ENCODE data around the gene OCEL1. TPM values are rescaled to one million over a fixed set of nuclear protein-coding genes. Genes with fewer than 3 reads are reported as not detected.

OCEL1 gene
- polyA plus RNA-seq, 2 donors = 7.9 to 12.7 TPM

DNA sequence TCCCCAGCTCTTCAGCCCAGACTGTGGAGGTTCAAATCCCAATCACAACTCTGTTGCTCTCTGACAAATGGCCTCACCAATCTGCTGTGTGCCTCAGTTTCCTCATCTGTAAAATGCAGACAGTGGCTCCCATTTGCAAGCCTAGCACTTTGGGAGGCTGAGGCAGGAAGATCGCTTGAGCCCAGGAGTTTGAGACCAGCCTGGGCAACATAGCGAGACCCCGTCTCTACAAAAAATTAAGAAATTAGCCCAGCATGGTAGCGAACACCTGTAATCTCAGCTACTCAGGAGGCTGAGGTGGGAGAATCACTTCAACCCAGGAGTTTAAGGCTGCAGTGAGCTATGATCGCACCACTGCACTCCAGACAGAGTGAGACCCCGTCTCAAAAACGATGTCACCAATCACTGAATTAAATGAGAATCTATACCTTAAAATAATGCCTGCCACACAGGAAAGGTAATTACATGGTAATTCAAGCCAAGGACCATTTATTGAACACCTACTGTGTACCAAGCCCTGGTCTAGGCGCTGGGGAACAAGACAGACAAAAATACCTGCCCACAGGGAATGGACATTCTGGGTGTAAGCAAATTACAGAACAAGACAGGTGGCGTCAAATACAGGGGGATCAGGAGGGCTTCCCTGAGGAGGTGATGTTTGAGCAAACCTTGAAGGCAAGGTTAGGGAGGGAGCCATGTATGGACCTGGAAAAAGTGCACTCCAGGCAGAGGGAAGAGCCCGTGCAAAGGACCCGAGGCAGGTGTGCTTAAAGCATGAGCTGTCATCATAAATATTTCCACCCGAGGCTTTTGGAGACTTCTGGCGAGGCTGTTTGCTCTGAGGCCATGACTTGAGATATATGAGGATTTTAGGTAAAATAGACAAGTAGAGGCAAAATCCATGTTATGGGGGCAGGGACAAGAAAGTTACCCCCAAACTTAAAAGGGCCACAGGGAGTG is 12.0 kb downstream of the OCEL1 start:
- Histone ChIP-seq H3K36me3 (ENCODE audit: control insufficient read depth in 2 of 2, insufficient read depth in 2 of 2, low read length in 1 of 2) (peaks cover 4 to 18% of the 10 kb centered on the region in 2 donors), H3K9me3 (ENCODE audit: control insufficient read depth in 2 of 2, insufficient read depth in 1 of 2, low read depth in 1 of 2, low read length in 1 of 2) (no peaks in the 10 kb centered on the region), H3K27ac (ENCODE audit: low read depth in 2 of 2, low read length in 1 of 2) (no peak overlapping the region), H3K27me3 (ENCODE audit: control insufficient read depth in 1 of 2, insufficient read depth in 2 of 2, low read length in 2 of 2) (no peaks in the 10 kb centered on the region), H3K4me3 (ENCODE audit: low read depth in 1 of 2, low read length in 2 of 2) (no peak overlapping the region), H3K4me1 (ENCODE audit: control insufficient read depth in 2 of 2, insufficient read depth in 2 of 2, low read length in 1 of 2) (peaks cover 13 to 18% of the 10 kb centered on the region in 2 donors)
- 88 to 94% methylated on average over 13 of the region's 13 CpGs for WGBS, 2 donors

DNA sequence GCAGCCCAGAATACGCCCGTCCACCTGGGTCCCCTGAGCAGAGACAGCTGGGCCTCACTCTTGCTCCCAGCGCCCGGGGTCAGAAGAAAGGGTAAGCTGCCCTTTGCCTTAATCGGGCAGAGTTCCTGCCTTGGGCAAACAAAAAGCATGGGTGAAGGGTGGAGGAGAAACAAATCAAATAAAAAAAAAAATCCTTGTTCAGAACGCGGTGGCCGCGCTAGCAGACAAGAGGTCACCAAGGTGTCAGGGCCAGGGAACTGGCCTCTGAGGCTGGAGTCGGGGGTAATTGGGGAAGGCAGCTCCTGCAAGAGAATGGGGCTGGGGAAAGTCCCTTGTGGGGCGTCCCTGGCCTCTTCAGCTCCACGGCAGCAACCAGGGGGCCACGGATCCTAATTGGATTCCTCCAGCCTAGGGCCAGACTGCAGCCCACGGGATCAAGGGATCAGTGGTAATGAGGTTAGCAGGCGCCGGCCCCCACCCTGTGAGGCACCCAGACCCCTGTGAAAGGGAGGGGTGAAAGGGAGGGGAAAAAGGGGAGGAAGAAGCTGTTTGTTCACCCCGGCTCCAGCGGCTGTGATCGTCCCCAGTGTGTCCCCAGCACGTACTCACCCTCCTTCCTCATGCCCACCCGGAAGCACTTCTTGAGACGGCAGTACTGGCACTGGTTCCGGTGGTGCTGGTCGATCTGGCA is 14.2 kb downstream of the OCEL1 start:
- Histone ChIP-seq H3K4me3 (ENCODE audit: low read depth in 1 of 2, low read length in 2 of 2) (no peak overlapping the region), H3K27me3 (ENCODE audit: control insufficient read depth in 1 of 2, insufficient read depth in 2 of 2, low read length in 2 of 2) (no peaks in the 10 kb centered on the region), H3K4me1 (ENCODE audit: control insufficient read depth in 2 of 2, insufficient read depth in 2 of 2, low read length in 1 of 2) (peaks cover 15% of the 10 kb centered on the region in 2 donors), H3K9me3 (ENCODE audit: control insufficient read depth in 2 of 2, insufficient read depth in 1 of 2, low read depth in 1 of 2, low read length in 1 of 2) (no peaks in the 10 kb centered on the region), H3K27ac (ENCODE audit: low read depth in 2 of 2, low read length in 1 of 2) (peak overlapping the region in 1 of 2 donors; percentile 45), H3K36me3 (ENCODE audit: control insufficient read depth in 2 of 2, insufficient read depth in 2 of 2, low read length in 1 of 2) (peaks cover 4 to 18% of the 10 kb centered on the region in 2 donors)
- 58 to 75% methylated on average over 24 of the region's 24 CpGs for WGBS, 2 donors

DNA sequence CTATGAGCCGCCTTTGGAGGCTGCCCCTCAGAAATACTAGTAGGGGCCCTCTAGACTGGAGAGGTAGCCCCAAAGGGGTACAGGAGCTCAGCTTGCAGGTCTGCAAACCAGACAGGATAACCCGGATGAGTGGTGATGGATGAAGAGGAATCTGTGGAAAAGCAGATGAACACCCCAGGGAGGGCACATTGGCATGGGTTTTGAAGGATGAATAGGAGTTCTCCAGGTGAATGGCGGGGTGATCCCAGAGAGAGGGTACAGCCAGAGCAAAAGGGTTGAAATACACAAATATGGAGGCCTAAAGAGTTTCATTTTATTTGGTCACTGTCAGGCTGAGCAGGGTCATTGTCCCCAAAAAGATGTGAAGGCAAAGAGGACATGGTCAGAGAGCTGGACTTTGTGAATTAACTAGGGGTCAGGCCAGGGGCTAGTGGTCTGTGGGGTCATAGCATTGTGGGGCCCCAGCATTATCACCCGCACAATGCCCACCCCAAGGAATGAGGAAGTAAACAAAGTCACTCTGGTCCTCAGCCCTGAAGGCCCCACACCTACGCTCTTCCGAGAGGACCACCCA is 14.9 kb downstream of the OCEL1 start:
- Histone ChIP-seq H3K9me3 (ENCODE audit: control insufficient read depth in 2 of 2, insufficient read depth in 1 of 2, low read depth in 1 of 2, low read length in 1 of 2) (no peaks in the 10 kb centered on the region), H3K27ac (ENCODE audit: low read depth in 2 of 2, low read length in 1 of 2) (peak overlapping the region in 1 of 2 donors; percentile 60), H3K27me3 (ENCODE audit: control insufficient read depth in 1 of 2, insufficient read depth in 2 of 2, low read length in 2 of 2) (no peaks in the 10 kb centered on the region), H3K4me1 (ENCODE audit: control insufficient read depth in 2 of 2, insufficient read depth in 2 of 2, low read length in 1 of 2) (peaks cover 14 to 15% of the 10 kb centered on the region in 2 donors), H3K36me3 (ENCODE audit: control insufficient read depth in 2 of 2, insufficient read depth in 2 of 2, low read length in 1 of 2) (peaks cover 4 to 18% of the 10 kb centered on the region in 2 donors), H3K4me3 (ENCODE audit: low read depth in 1 of 2, low read length in 2 of 2) (no peak overlapping the region)
- WGBS, 2 donors = 94 to 96% methylated on average over 6 of the region's 6 CpGs

DNA sequence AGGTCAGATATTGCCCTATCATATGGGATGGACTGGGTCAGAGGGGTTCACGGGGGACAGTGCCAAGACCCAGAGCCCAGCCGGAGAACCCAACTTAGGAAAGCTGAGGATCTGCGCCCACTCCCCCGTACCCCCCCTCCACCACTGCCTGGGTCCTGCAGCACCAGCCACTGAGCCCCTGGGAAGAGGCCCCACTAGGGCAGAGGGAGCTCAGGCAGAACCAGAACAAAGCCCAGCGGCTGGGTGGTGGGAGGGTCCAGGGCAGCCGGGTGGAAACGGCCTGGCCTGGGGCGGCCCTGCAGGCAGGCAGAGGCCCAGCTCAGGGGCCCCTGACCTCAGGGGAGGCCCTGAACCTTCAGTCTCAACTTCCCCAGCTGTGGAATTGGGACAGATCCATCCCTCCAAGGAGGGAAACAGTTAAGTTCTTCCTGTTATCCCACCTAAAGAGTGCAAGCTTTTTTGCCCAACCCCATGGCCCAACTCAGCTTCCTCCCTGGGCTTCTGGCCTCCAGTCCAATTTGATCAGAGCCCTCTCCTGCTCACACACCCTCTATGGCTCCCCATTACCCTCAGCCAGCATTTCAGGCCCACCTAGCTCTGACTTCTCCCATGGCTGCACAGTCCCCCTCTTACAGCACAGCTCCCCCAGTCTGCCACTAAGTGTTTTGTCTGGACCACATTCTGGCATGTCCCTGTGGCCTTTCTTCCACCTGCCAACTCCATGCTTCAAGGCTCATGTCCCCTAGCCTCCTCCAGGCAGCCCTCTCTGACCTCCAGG is 16.6 kb downstream of the OCEL1 start:
- Histone ChIP-seq H3K4me3 (ENCODE audit: low read depth in 1 of 2, low read length in 2 of 2) (peak overlapping the region; percentile 91 to 94), H3K36me3 (ENCODE audit: control insufficient read depth in 2 of 2, insufficient read depth in 2 of 2, low read length in 1 of 2) (peaks cover 4 to 12% of the 10 kb centered on the region in 2 donors), H3K4me1 (ENCODE audit: control insufficient read depth in 2 of 2, insufficient read depth in 2 of 2, low read length in 1 of 2) (peaks cover 15% of the 10 kb centered on the region in 2 donors), H3K9me3 (ENCODE audit: control insufficient read depth in 2 of 2, insufficient read depth in 1 of 2, low read depth in 1 of 2, low read length in 1 of 2) (no peaks in the 10 kb centered on the region), H3K27me3 (ENCODE audit: control insufficient read depth in 1 of 2, insufficient read depth in 2 of 2, low read length in 2 of 2) (no peaks in the 10 kb centered on the region), H3K27ac (ENCODE audit: low read depth in 2 of 2, low read length in 1 of 2) (peak overlapping the region; percentile 83 to 95)
- WGBS, 2 donors = 63 to 67% methylated on average over 8 of the region's 8 CpGs

DNA sequence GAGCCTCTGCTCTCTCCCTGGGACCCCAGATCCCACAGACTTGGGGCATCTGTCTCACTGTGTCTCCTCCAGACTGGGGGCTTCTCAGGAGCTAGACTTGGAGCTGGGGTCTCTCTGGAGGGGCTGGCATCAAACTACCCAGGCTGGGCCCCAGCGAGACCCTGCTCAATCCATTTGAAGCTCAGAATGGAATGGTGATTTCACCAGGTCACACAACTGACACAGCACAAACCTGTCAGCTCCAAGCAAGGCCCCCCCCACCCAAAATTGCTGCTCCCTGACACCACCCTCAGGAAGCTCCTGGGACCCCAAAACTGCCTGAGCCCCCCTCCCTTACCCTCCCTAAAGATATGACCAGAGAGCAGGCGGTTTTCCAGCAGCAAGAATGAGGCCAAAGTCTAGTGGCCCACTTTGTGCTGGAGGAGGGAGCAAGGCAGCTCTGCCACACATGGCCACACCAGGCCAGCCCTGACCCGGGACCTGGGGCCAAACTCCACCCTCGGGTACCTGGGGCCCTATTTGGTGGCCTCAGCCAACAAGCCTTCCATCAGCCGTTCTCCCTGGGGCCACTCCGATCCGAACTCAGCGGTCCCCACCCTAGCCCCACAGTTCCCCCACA is 17.3 kb downstream of the OCEL1 start:
- 35 to 42% methylated on average over 8 of the region's 8 CpGs for WGBS, 2 donors

DNA sequence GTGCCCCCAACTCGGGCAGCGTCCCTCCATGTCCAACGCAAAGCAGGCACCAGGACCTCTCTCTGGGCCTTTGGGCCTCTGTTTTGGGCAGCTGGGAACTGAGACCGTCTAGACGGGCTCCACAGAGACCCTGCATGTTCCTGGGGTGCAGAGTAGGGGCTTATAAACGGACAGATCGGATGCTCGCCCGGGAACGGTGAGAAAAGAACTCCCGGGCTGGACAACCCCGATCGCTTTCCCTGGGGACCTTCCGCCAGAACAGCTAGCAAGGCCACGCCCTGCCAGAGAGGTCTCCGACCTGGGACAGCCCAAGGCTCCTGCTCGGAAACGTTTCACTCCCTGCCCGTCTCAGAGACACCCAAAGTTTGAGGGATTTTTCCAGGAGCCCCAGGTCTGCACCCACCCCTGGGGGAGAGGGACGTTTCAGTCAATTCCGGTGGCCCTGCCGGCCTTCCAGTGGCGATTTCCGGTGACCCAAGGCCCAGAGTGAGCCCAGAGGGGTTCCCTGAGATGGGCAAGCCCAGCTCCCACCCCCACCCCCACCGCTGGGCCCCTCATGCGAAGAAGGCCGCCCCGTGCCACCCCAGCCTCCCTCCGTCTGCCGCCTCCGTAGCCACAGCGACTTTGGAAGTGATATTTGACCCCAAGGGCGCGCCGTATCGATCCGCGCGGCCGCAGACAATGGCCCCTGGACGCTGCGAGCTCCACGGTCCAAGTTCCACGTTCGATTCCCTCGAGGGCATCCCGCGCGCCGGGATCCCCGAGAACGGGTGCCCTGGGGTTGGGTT is 18.0 kb downstream of the OCEL1 start:
- H3K27ac ChIP-seq (ENCODE audit: low read depth in 2 of 2, low read length in 1 of 2) = peak overlapping the region; percentile 83 to 95
- peak overlapping the region; percentile 91 to 94 for H3K4me3 ChIP-seq (ENCODE audit: low read depth in 1 of 2, low read length in 2 of 2)
- H3K4me1 ChIP-seq (ENCODE audit: control insufficient read depth in 2 of 2, insufficient read depth in 2 of 2, low read length in 1 of 2) = peaks cover 15 to 22% of the 10 kb centered on the region in 2 donors
- peaks cover 4% of the 10 kb centered on the region in 2 donors for H3K36me3 ChIP-seq (ENCODE audit: control insufficient read depth in 2 of 2, insufficient read depth in 2 of 2, low read length in 1 of 2)
- no peaks in the 10 kb centered on the region for H3K9me3 ChIP-seq (ENCODE audit: control insufficient read depth in 2 of 2, insufficient read depth in 1 of 2, low read depth in 1 of 2, low read length in 1 of 2)
- H3K27me3 ChIP-seq (ENCODE audit: control insufficient read depth in 1 of 2, insufficient read depth in 2 of 2, low read length in 2 of 2) = no peaks in the 10 kb centered on the region
- 12 to 14% methylated on average over 51 to 52 of the region's 52 CpGs for WGBS, 2 donors

More for the DNA sequence above, 17.3 kb downstream of the OCEL1 start:
- no peaks in the 10 kb centered on the region for H3K27me3 ChIP-seq (ENCODE audit: control insufficient read depth in 1 of 2, insufficient read depth in 2 of 2, low read length in 2 of 2)
- H3K4me3 ChIP-seq (ENCODE audit: low read depth in 1 of 2, low read length in 2 of 2) = peak overlapping the region; percentile 91 to 94
- H3K27ac ChIP-seq (ENCODE audit: low read depth in 2 of 2, low read length in 1 of 2) = peak overlapping the region; percentile 83 to 95
- peaks cover 4 to 9% of the 10 kb centered on the region in 2 donors for H3K36me3 ChIP-seq (ENCODE audit: control insufficient read depth in 2 of 2, insufficient read depth in 2 of 2, low read length in 1 of 2)
- H3K9me3 ChIP-seq (ENCODE audit: control insufficient read depth in 2 of 2, insufficient read depth in 1 of 2, low read depth in 1 of 2, low read length in 1 of 2) = no peaks in the 10 kb centered on the region
- H3K4me1 ChIP-seq (ENCODE audit: control insufficient read depth in 2 of 2, insufficient read depth in 2 of 2, low read length in 1 of 2) = peaks cover 15 to 20% of the 10 kb centered on the region in 2 donors

DNA sequence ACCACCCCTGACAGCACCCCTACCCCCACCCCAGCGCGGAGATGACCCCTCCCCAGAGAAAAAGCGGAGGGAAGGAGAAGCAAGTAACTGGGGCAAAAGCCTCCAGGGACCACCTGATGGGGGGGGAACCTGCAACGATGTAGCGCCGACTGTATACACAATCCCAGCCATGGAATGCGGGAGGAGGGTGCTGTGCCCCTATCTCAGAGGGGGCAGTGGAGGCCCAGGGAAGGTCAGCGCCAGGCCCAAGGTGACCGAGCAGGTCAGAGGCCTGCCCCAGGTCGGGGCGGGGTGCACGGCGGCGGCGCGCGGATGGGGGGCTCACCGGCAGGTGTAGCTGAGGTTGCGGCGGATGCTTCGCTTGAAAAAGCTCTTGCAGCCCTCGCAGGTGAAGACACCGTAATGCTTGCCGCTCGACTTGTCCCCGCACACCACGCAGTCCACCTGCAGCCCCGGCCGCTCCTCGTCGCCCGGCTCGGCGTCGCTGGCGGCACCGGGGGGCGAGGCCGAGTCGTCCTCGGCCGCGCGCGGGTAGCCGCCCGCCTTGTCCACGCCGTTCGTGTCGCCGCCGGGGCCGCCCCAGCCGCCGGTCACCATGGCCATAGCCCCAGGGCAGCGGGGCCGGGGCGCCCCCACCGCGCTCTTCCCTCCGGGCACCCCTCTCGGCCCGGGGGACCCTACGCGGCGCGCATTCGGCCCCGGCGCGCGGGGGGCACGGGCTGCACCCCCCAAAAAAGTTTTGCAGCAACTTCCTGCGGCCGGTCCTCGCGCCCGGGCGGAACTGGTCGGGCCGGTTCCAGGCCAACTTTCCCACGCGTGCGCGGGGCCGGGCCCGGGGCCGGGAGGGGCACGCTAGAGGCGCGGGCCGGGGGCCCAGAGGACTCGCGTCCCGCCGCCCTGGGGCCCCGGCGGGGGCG is 18.9 kb downstream of the OCEL1 start:
- H3K4me1 ChIP-seq (ENCODE audit: control insufficient read depth in 2 of 2, insufficient read depth in 2 of 2, low read length in 1 of 2) = peaks cover 15 to 25% of the 10 kb centered on the region in 2 donors
- no peaks in the 10 kb centered on the region for H3K27me3 ChIP-seq (ENCODE audit: control insufficient read depth in 1 of 2, insufficient read depth in 2 of 2, low read length in 2 of 2)
- WGBS, 2 donors = 1 to 2% methylated on average over 75 to 100 of the region's 100 CpGs
- H3K9me3 ChIP-seq (ENCODE audit: control insufficient read depth in 2 of 2, insufficient read depth in 1 of 2, low read depth in 1 of 2, low read length in 1 of 2) = no peaks in the 10 kb centered on the region
- H3K36me3 ChIP-seq (ENCODE audit: control insufficient read depth in 2 of 2, insufficient read depth in 2 of 2, low read length in 1 of 2) = peaks cover 4% of the 10 kb centered on the region in 2 donors
- H3K27ac ChIP-seq (ENCODE audit: low read depth in 2 of 2, low read length in 1 of 2) = peak overlapping the region; percentile 83 to 95
- peak overlapping the region; percentile 91 to 94 for H3K4me3 ChIP-seq (ENCODE audit: low read depth in 1 of 2, low read length in 2 of 2)

All from esophagus (tissue), 2 donors.